ENCODE results near the gene CORO2B.

Gene CORO2B

DNA sequence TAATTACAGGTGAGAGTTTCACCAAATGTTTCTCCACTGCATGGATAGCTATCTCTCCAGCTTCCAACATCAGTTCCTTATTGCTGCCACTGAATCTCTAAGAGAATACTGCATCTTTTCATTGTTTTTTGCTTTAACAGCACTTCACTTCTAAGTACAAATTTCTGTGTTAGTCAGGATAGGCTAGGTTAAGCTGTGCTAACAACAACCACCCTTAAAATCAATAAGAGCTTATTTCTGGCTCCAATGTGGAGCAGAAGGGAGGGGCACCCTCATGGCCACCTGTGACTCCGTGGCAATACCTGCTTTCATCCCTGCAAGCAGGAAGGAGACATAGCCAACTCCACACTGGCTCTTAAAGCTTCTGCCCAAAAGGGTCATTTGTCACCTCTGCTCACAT, 36.4 kb upstream of the CORO2B start:
- ATAC-seq (ENCODE audit: insufficient read depth, low read depth) (no peak), DNase-seq (no peak)
- TF ChIP-seq, protein P1, sequence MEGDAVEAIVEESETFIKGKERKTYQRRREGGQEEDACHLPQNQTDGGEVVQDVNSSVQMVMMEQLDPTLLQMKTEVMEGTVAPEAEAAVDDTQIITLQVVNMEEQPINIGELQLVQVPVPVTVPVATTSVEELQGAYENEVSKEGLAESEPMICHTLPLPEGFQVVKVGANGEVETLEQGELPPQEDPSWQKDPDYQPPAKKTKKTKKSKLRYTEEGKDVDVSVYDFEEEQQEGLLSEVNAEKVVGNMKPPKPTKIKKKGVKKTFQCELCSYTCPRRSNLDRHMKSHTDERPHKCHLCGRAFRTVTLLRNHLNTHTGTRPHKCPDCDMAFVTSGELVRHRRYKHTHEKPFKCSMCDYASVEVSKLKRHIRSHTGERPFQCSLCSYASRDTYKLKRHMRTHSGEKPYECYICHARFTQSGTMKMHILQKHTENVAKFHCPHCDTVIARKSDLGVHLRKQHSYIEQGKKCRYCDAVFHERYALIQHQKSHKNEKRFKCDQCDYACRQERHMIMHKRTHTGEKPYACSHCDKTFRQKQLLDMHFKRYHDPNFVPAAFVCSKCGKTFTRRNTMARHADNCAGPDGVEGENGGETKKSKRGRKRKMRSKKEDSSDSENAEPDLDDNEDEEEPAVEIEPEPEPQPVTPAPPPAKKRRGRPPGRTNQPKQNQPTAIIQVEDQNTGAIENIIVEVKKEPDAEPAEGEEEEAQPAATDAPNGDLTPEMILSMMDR (IDR thresholded peaks at IDR 0.05; ENCODE audit: borderline replicate concordance, extremely low read depth, low read length, poor library complexity, severe bottlenecking) = no peak
- no peak for TF ChIP-seq EZH2 (IDR thresholded peaks at IDR 0.05; ENCODE audit: borderline replicate concordance, low read depth, low read length, severe bottlenecking)
- Histone ChIP-seq H3K4me2 (ENCODE audit: insufficient read depth, low read length) (no peak overlapping the region), H4K20me1 (ENCODE audit: insufficient read depth, low read length) (no peaks in the 10 kb centered on the region), H2AFZ (ENCODE audit: low read depth, low read length) (no peak overlapping the region), H3K27ac (ENCODE audit: low read length) (no peak overlapping the region), H3K79me2 (ENCODE audit: insufficient read depth, low read length) (no peaks in the 10 kb centered on the region), H3K4me3 (ENCODE audit: low read depth in 1 of 2, low read length in 2 of 2) (no peak overlapping the region), H3K9ac (ENCODE audit: low read depth, low read length) (no peak overlapping the region), H3K36me3 (ENCODE audit: insufficient read depth, low read length) (no peaks in the 10 kb centered on the region), H3K27me3 (ENCODE audit: insufficient read depth, low read length, poor library complexity) (no peaks in the 10 kb centered on the region), H3K4me1 (ENCODE audit: insufficient read depth, low read length) (no peaks in the 10 kb centered on the region), H3K9me3 (ENCODE audit: insufficient read depth, low read length, severe bottlenecking) (no peaks in the 10 kb centered on the region)

DNA sequence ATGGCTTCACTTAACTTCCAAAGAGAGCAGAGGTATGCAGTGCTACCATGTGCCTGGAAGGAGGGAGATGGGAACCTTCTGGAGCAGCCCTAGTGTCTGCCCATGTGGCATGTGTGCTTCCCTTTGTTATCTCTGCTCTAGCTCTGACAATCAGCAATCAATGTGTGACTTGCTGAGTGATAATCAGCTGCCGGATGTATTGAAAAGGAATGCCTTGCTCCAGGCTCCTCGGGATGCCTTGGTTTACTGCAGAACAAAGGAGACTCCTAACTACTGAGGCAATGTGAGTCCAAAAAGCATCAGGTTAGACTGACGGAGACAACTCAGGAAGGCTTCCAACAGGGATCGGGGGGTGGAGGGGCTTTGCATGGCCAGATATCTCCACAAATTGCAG, 36.0 kb upstream of the CORO2B start:
- no peak overlapping the region for H3K9ac ChIP-seq (ENCODE audit: low read depth, low read length)
- H2AFZ ChIP-seq (ENCODE audit: low read depth, low read length) = no peak overlapping the region
- H3K4me3 ChIP-seq (ENCODE audit: low read depth in 1 of 2, low read length in 2 of 2) = no peak overlapping the region
- H3K4me1 ChIP-seq (ENCODE audit: insufficient read depth, low read length) = no peaks in the 10 kb centered on the region
- H3K27me3 ChIP-seq (ENCODE audit: insufficient read depth, low read length, poor library complexity) = no peaks in the 10 kb centered on the region
- no peaks in the 10 kb centered on the region for H3K9me3 ChIP-seq (ENCODE audit: insufficient read depth, low read length, severe bottlenecking)
- no peaks in the 10 kb centered on the region for H4K20me1 ChIP-seq (ENCODE audit: insufficient read depth, low read length)
- H3K27ac ChIP-seq (ENCODE audit: low read length) = no peak overlapping the region
- H3K36me3 ChIP-seq (ENCODE audit: insufficient read depth, low read length) = no peaks in the 10 kb centered on the region
- TF ChIP-seq EZH2 (IDR thresholded peaks at IDR 0.05; ENCODE audit: borderline replicate concordance, low read depth, low read length, severe bottlenecking) = no peak
- TF ChIP-seq, protein P1 (IDR thresholded peaks at IDR 0.05; ENCODE audit: borderline replicate concordance, extremely low read depth, low read length, poor library complexity, severe bottlenecking) = no peak
- DNase-seq (no peak), ATAC-seq (ENCODE audit: insufficient read depth, low read depth) (no peak)
- H3K79me2 ChIP-seq (ENCODE audit: insufficient read depth, low read length) = no peaks in the 10 kb centered on the region
- no peak overlapping the region for H3K4me2 ChIP-seq (ENCODE audit: insufficient read depth, low read length)

DNA sequence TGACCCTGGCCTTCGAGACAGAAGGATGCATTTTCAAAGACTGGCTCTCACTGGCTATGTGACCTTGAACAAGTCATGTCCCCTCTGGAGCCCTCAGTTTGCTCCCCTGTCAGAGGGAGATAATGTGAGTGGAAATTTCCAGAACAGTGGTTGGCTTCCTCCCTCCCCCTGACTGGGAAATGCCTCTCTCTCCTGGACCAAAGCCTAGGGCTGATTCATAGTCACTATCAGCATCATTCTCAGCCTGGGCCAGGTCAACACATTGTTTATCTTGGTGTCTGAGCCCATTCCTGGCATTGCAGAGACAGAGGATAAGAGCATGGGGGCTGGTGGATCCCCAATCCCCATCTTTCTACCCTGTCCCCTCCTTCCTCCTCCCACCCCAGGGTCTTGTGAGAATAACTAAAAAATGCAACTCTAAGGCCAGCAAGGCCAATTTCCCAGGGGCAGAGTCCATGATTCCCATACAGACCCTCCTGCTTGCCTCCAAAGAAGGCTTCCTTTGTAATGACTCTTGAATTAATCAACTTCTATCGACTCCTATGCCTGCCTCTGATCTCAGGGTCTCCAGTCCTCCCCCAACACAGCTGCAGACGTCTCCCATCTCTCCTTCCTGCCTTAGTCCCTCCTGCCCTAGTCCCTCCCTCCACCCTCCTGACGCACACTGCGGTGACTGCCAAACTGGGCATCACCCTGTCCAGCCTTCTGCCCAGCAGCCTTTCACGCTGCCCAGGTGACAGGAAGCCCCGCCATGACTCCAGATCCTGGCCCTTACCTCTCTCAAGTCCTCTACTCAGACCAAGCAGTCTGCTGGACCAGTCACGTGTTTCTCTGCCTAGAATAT, 35.4 kb upstream of the CORO2B start:
- Histone ChIP-seq H3K9ac (ENCODE audit: low read depth, low read length) (no peak overlapping the region), H3K36me3 (ENCODE audit: insufficient read depth, low read length) (no peaks in the 10 kb centered on the region), H3K4me3 (ENCODE audit: low read depth in 1 of 2, low read length in 2 of 2) (no peak overlapping the region), H2AFZ (ENCODE audit: low read depth, low read length) (no peak overlapping the region), H4K20me1 (ENCODE audit: insufficient read depth, low read length) (no peaks in the 10 kb centered on the region), H3K79me2 (ENCODE audit: insufficient read depth, low read length) (no peaks in the 10 kb centered on the region), H3K27me3 (ENCODE audit: insufficient read depth, low read length, poor library complexity) (no peaks in the 10 kb centered on the region), H3K27ac (ENCODE audit: low read length) (no peak overlapping the region), H3K9me3 (ENCODE audit: insufficient read depth, low read length, severe bottlenecking) (no peaks in the 10 kb centered on the region), H3K4me1 (ENCODE audit: insufficient read depth, low read length) (no peaks in the 10 kb centered on the region), H3K4me2 (ENCODE audit: insufficient read depth, low read length) (no peak overlapping the region)
- DNase-seq = no peak
- ATAC-seq (ENCODE audit: insufficient read depth, low read depth) = no peak
- TF ChIP-seq, protein P1 (IDR thresholded peaks at IDR 0.05; ENCODE audit: borderline replicate concordance, extremely low read depth, low read length, poor library complexity, severe bottlenecking) = no peak
- no peak for TF ChIP-seq EZH2 (IDR thresholded peaks at IDR 0.05; ENCODE audit: borderline replicate concordance, low read depth, low read length, severe bottlenecking)

Data from DND-41 (cell line).